ENCODE results near the gene SRRD.

Gene SRRD

DNA sequence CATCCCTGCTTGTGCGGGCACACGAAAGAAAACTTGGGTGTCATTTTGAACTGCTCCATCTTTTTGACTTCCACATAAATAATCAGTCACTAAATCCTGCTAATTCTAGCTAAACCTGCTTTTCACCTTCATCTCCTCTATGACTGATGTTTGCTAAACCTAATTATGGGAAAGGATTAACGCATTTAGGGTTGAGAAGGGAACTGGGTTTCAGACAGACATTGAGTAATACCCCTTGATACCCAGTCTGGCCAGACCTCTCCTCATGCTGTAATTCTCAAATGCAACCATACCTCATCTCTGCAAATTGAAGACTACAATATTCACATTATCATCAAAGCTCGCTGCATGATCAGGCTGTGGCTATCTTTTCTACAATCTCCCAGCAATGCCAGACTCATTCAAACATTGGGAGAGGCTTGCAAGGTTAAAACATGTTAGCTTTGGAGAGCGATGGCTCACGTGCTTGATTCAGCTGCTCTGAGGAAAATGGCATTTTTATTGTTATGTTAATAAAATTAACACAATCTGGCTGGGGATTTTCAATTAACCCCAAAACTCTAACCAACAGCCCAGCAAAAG lies 2.5 kb upstream of the SRRD start:
- in situ Hi-C loops (cut with HindIII; ENCODE audit: low sequenced_read_pairs): no loop called here

DNA sequence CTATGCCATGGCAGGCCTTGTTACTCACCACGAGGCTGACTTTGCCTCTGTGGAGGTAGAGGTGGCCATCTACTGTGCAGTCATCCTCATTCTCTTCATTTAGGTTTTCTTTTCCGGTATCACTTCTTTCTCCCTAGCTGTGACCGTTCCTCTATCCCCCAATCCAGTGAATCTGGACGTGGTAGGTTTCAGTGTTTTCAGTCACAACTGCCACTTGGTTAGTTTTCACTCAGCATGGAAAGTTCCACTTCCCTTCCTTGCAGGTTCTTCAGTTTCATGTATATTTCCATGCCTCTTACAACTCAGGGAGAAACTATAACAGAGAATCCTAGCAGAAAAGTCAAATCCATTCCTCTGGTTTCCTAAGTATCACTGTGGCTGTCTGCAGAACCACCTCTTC lies 2.0 kb upstream of the SRRD start:
- in situ Hi-C loops (cut with HindIII; ENCODE audit: low sequenced_read_pairs): no loop called here

DNA sequence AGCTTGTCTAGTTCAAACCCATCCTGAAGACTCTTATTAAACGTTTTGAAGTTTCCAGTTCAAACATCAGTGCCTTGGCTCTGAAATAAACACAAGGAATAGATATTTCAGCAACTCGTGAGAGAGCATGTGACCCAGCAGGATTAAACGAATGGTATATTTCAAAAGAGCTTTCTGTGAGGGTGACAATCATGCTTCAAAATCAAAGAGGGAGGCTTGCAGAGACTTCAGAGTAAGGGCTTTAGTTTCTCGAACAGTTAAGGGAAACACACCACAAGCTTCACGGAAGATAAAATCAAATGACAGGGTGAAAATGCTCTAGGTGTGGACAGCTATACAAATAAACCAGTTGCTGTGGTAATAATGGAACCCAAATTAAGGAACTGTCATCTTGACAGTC lies 1.5 kb upstream of the SRRD start:
- in situ Hi-C loops (cut with HindIII; ENCODE audit: low sequenced_read_pairs): no loop called here

DNA sequence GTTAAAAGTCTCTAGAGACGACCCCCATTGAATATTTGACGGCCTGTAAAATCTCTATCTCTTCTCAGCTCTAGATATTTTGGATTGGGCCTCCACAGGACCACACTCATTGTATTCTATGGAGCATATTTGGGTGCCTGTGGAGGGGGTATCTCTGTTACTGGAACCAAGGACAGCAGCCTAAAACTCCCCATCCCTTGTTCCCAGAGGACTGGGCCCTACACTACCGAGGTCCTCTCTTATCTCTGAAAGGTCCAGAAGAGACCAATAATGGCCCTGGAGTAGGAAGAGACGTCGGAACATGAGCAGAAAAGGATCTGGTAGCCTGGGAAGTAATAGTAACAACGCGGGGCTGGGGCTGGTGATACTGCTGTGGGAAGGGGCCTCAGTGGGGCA lies 636 bp upstream of the SRRD start:
- in situ Hi-C loops (cut with HindIII; ENCODE audit: low sequenced_read_pairs): no loop called here

GRCh38 chr22:26484360-26484706 lies 656 bp downstream of the SRRD start:
- in situ Hi-C loops (cut with HindIII; ENCODE audit: low sequenced_read_pairs): no loop called here

- in situ Hi-C loops (cut with HindIII; ENCODE audit: low sequenced_read_pairs): no loop called here
These were observed 1.3 kb downstream of the SRRD start for GRCh38 chr22:26485013-26485412.

- in situ Hi-C loops (cut with HindIII; ENCODE audit: low sequenced_read_pairs): no loop called here
These were observed 2.2 kb downstream of the SRRD start for GRCh38 chr22:26485806-26486390.

GRCh38 chr22:26486394-26486793 lies 2.7 kb downstream of the SRRD start:
- in situ Hi-C loops (cut with HindIII; ENCODE audit: low sequenced_read_pairs): no loop called here

- in situ Hi-C loops (cut with HindIII; ENCODE audit: low sequenced_read_pairs): no loop called here
These were observed 4.3 kb downstream of the SRRD start for GRCh38 chr22:26487996-26488395.

GRCh38 chr22:26489447-26490036 lies 5.9 kb downstream of the SRRD start:
- in situ Hi-C loops (cut with HindIII; ENCODE audit: low sequenced_read_pairs): no loop called here

- in situ Hi-C loops (cut with HindIII; ENCODE audit: low sequenced_read_pairs): no loop called here
These were observed 8.5 kb downstream of the SRRD start for GRCh38 chr22:26492220-26492619.

- in situ Hi-C loops (cut with HindIII; ENCODE audit: low sequenced_read_pairs): no loop called here
These were observed 10.8 kb downstream of the SRRD start for GRCh38 chr22:26494506-26494905.

- in situ Hi-C loops (cut with HindIII; ENCODE audit: low sequenced_read_pairs): no loop called here
These were observed 12.8 kb downstream of the SRRD start for GRCh38 chr22:26496456-26496855.

DNA sequence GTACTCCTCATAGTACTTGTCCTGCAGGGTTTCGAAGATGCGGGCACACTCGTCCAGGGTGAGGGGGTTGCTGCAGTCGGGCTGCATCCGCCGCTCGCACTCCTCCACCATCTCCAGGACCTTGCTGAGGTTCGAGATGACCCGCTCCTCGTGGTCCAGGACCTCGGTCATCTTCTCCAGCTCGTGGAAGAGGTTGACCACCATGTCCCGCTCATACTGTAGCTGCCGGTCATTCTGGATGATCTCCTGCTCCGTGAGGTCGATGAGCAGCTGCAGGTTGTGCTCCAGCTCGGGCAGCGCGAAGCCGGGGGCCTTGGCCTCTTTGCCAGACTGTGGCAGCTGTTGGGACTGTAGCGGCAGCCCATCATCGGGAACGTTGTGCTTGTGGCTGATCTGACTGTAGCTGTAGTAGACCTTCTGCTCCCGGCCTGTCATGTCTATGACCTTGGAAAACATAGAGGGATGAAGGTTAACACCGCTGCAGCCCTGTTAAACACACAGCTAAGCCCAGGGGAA lies 15.6 kb downstream of the SRRD start:
- in situ Hi-C loops (cut with HindIII; ENCODE audit: low sequenced_read_pairs): no loop called here

DNA sequence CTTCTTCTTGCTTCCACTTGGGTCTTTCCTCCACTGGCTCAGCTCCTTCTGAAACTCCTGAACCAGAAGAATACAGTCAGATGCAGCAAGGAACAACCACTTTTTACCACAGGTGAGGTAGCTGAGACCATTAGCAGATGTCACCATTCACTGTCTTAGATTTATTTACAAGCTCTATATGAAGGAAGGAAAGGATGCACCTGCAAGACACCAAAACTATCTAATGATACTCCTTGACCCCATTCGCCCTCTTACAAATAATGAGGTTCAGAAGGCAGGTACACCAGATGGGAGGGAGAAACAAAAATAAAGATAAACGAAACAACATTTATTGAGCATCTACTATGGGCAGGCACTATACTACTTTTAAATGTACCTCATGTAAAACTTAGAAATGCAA lies 18.3 kb downstream of the SRRD start:
- in situ Hi-C loops (cut with HindIII; ENCODE audit: low sequenced_read_pairs): no loop called here

DNA sequence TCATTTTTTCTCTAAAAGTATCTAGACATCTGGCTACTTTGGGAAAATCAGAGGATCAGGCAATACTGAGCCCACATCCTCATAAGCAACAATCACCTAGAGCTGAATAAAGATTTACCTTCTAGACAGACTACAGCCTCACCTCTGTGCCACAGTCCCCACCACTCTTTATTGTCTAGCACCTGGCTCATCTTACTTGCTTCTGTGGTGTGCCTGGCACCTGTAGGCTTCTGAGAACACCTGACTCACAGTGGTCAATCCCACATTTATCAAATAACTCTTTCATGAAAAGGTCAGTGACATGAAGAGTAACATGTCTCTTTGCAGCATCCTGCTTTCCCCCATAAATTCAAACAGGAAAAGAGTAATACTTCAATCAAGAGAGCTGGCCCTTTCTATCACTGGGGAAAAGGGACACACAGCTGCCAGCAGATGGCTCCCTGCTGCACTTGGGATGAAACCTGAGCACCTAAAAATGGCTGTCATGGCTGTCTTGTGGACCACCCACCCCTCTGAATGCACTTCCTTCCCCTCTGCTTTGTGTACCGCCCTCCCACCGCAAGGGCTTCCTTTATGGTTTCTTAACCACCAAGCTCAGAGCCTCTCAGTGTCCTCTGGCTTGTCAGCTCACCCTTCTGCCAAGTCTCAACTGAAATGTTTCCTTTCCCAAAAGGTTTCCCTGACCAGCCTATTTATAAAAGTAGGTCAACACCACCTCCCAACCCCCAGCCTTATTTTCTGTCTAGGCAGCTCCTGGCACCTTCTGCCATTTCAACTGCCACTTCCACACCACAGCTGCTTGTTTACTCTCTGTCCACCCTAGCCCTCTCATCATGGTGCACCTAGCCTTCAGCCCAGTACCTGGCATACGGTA lies 19.2 kb downstream of the SRRD start:
- in situ Hi-C loops (cut with HindIII; ENCODE audit: low sequenced_read_pairs): no loop called here

DNA sequence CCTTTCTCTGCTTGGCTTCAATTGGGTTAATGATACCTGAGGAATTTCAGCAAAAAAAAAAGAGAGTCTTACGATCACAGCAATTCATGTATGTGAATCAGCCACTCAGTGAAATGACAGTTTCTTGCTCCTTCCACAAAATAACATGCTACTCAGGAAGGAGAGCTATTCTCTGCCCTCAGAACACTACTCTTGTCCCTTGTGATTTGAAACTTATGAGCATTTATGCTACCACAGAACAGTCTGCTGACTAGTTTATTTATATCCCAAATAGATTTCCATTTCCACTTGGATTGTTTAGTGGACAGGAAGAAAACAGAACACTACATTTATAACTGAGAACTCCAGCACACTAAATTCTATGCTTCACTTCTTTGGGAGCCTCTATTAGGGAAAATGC lies 20.1 kb downstream of the SRRD start:
- in situ Hi-C loops (cut with HindIII; ENCODE audit: low sequenced_read_pairs): no loop called here

- in situ Hi-C loops (cut with HindIII; ENCODE audit: low sequenced_read_pairs): no loop called here
These were observed 24.5 kb downstream of the SRRD start for GRCh38 chr22:26508148-26508547.

GRCh38 chr22:26512149-26512793 lies 28.6 kb downstream of the SRRD start, which contains the start of gene TFIP11:
TSS of gene TFIP11 (minus strand) at chr22:26512473. CDS start at chr22:26510272, 2,201 bp downstream.
- in situ Hi-C loops (cut with HindIII; ENCODE audit: low sequenced_read_pairs): no loop called here

DNA sequence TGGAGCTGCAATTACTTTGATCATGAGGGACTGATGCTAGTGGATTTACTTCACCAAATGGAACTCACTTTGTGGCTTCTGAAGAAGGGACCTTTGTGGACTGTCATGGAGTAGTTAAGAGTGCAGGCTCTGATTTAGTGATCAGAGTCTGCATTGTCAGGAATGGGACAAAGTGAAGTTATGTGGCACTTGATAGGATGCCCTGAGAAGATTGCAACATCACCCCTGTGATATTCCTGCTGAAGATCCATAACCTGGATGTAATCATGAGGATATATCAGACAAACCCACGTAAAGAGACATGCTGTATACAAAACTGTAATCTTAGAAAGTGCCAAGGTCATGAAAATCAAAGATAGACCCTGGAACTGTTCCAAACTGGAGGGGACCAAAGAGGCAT lies 30.2 kb downstream of the SRRD start:
- in situ Hi-C loops (cut with HindIII; ENCODE audit: low sequenced_read_pairs): no loop called here

All from DLD1 (cell line).